GM23248 (cell line): ENCODE results near the gene C2CD4D. TPM values are rescaled to one million over a fixed set of nuclear protein-coding genes. Genes with fewer than 3 reads are reported as not detected.

Source experiments
- DNase-seq: peaks from one replicate; pipeline ENCODE4 v3.0.0-alpha.2; 2015
- H2AFZ ChIP-seq: fragments of 200-600 bp; sonication (generic); 2 replicates; pipeline ENCODE4 v1.6.1; 2016; ENCODE audit warnings: antibody characterized with exemption
- H3F3A ChIP-seq: fragments of 200-600 bp; sonication (generic); 2 replicates; pipeline ENCODE4 v1.6.1; 2016; ENCODE audit warnings: mild to moderate bottlenecking, antibody characterized with exemption, mixed run types; ENCODE audit not compliant: insufficient read depth
- H3K27ac ChIP-seq: fragments of 200-600 bp; sonication (generic); 2 replicates; pipeline ENCODE4 v1.5.1; 2016; ENCODE audit warnings: mild to moderate bottlenecking
- H3K27me3 ChIP-seq: fragments of 200-600 bp; sonication (generic); replicated peaks from 2 replicates; pipeline ENCODE4 v1.6.1; 2016; ENCODE audit warnings: mild to moderate bottlenecking; ENCODE audit not compliant: insufficient read depth
- H3K36me3 ChIP-seq: fragments of 200-600 bp; sonication (generic); 2 replicates; pipeline ENCODE4 v1.6.1; 2016; ENCODE audit warnings: low read depth, mild to moderate bottlenecking
- H3K4me1 ChIP-seq: fragments of 200-600 bp; sonication (generic); 2 replicates; pipeline ENCODE4 v1.6.1; 2016; ENCODE audit warnings: mild to moderate bottlenecking; ENCODE audit not compliant: insufficient read depth
- H3K4me2 ChIP-seq: fragments of 200-600 bp; sonication (generic); one replicate; pipeline ENCODE4 v1.6.1; 2016; ENCODE audit warnings: mild to moderate bottlenecking; ENCODE audit not compliant: unreplicated experiment
- H3K4me3 ChIP-seq: fragments of 200-600 bp; sonication (generic); 2 replicates; pipeline ENCODE4 v1.5.1; 2016; ENCODE audit warnings: mild to moderate bottlenecking
- H3K79me2 ChIP-seq: fragments of 200-600 bp; sonication (generic); 2 replicates; pipeline ENCODE4 v1.6.1; 2016; ENCODE audit warnings: mild to moderate bottlenecking; ENCODE audit not compliant: insufficient read depth
- H3K9ac ChIP-seq: fragments of 200-600 bp; sonication (generic); 2 replicates; pipeline ENCODE4 v1.6.1; 2016; ENCODE audit warnings: mild to moderate bottlenecking
- H3K9me2 ChIP-seq: fragments of 200-600 bp; sonication (generic); 2 replicates; pipeline ENCODE4 v1.6.1; 2016; ENCODE audit warnings: mixed run types, mild to moderate bottlenecking, moderate library complexity; ENCODE audit not compliant: insufficient read depth
- H3K9me3 ChIP-seq: fragments of 200-600 bp; sonication (generic); one replicate; pipeline ENCODE4 v1.6.1; 2017; ENCODE audit warnings: low read depth
- H4K20me1 ChIP-seq: fragments of 200-600 bp; sonication (generic); 2 replicates; pipeline ENCODE4 v1.6.0; 2016; ENCODE audit not compliant: insufficient read depth
- EZH2 ChIP-seq: fragments of 200-600 bp; sonication (generic); IDR thresholded peaks from 2 replicates; pipeline ENCODE4 v1.6.1; 2018; ENCODE audit warnings: antibody characterized with exemption, mild to moderate bottlenecking; ENCODE audit not compliant: insufficient read depth, poor library complexity, severe bottlenecking
- EZH2phosphoT487 ChIP-seq: fragments of 200-600 bp; sonication (generic); IDR thresholded peaks from 2 replicates; pipeline ENCODE4 v1.6.1; 2018; ENCODE audit warnings: antibody characterized with exemption, moderate library complexity, mild to moderate bottlenecking, low read depth; ENCODE audit not compliant: insufficient read depth
- WGBS, 2 experiments: methylation state at CpG; one replicate each; pipeline ENCODE4 v1.1.6; 2015 to 2017; ENCODE audit warnings: low lambda C conversion rate in 2 of 2, low coverage in 1 of 2; ENCODE audit errors: missing lambda C conversion rate in 2 of 2; 5-methylcytosine and 5-hydroxymethylcytosine counted together
- in situ Hi-C: fragments of 300-500 bp; cut with MboI; formaldehyde crosslinking; loops from 2 replicates; pipeline ENCODE4 v1.15.0; 2020
- polyA plus RNA-seq: library from polyadenylated mRNA; unstranded; fragments of >200 nt; fragmentation: Nextera tagmentation; extraction: Ambion mirVana; gene quantifications from 2 replicates; pipeline ENCODE4 v1.2.1, GENCODE V29; 2016
- total RNA-seq: library from RNA; depleted of rRNA; stranded (reverse); fragments of >200 nt; shearing (Covaris generic); gene quantifications from 2 replicates; pipeline ENCODE4 v1.2.3, GENCODE V29; 2014

Gene C2CD4D
- total and polyA plus RNA-seq, 2 experiments from 2014 or later: 0.16 TPM; not detected in 1

- in situ Hi-C loops: no loop called here
- no peak overlapping the region for H3K4me2 ChIP-seq
- no peak overlapping the region for H3K9ac ChIP-seq
- H3K27ac ChIP-seq: no peak overlapping the region
- H3K79me2 ChIP-seq: no peaks in the 10 kb centered on the region
- TF ChIP-seq EZH2phosphoT487 (no peak), EZH2 (no peak)
- H2AFZ ChIP-seq: no peak overlapping the region
- DNase-seq: no peak
- H3K9me3 ChIP-seq: no peaks in the 10 kb centered on the region
- 22 to 27% methylated on average over 2 of the region's 2 CpGs for WGBS, 2 experiments
- H3K27me3 ChIP-seq: no peaks in the 10 kb centered on the region
- no peaks in the 10 kb centered on the region for H4K20me1 ChIP-seq
- no peaks in the 10 kb centered on the region for H3K9me2 ChIP-seq
- no peak overlapping the region for H3K4me3 ChIP-seq
- H3K4me1 ChIP-seq: peaks cover 9% of the 10 kb centered on the region
- H3F3A ChIP-seq: peaks cover 19% of the 10 kb centered on the region
- H3K36me3 ChIP-seq: no peaks in the 10 kb centered on the region
Observed at GRCh38 chr1:151864411-151864810, 24.8 kb upstream of the C2CD4D start.

GRCh38 chr1:151862604-151863003, 23.0 kb upstream of the C2CD4D start:
- no peak for DNase-seq
- no peak overlapping the region for H3K4me2 ChIP-seq
- H3K9me2 ChIP-seq: no peaks in the 10 kb centered on the region
- H3K4me3 ChIP-seq: no peak overlapping the region
- H4K20me1 ChIP-seq: no peaks in the 10 kb centered on the region
- H3K4me1 ChIP-seq: peaks cover 10% of the 10 kb centered on the region; the same call in 1 of the 2 replicates
- peaks cover 7% of the 10 kb centered on the region; the same call in 1 of the 2 replicates for H3F3A ChIP-seq
- H2AFZ ChIP-seq: no peak overlapping the region
- in situ Hi-C loops: no loop called here
- H3K9ac ChIP-seq: no peak overlapping the region
- H3K27me3 ChIP-seq: no peaks in the 10 kb centered on the region
- H3K36me3 ChIP-seq: no peaks in the 10 kb centered on the region
- H3K27ac ChIP-seq: no peak overlapping the region
- no peaks in the 10 kb centered on the region for H3K9me3 ChIP-seq
- TF ChIP-seq EZH2 (no peak), EZH2phosphoT487 (no peak)
- H3K79me2 ChIP-seq: no peaks in the 10 kb centered on the region

GRCh38 chr1:151860504-151861187, 21.0 kb upstream of the C2CD4D start:
- Histone ChIP-seq H3K9me2 (no peaks in the 10 kb centered on the region), H3K9ac (no peak overlapping the region), H2AFZ (no peak overlapping the region), H3K9me3 (no peaks in the 10 kb centered on the region), H3F3A (0 out of 2 replicates have a peak, but pooled peaks cover under 1% of the 10 kb centered on the region), H4K20me1 (no peaks in the 10 kb centered on the region), H3K36me3 (no peaks in the 10 kb centered on the region), H3K79me2 (no peaks in the 10 kb centered on the region), H3K4me1 (peaks cover 12% of the 10 kb centered on the region), H3K4me2 (no peak overlapping the region), H3K4me3 (no peak overlapping the region), H3K27me3 (no peaks in the 10 kb centered on the region), H3K27ac (no peak overlapping the region)
- WGBS, 2 experiments: 65 to 76% methylated on average over 7 of the region's 7 CpGs
- DNase-seq: no peak
- in situ Hi-C loops: no loop called here
- TF ChIP-seq EZH2phosphoT487 (no peak), EZH2 (no peak)

- no peak for DNase-seq
- H2AFZ ChIP-seq: no peak overlapping the region
Observed at GRCh38 chr1:151859891-151860293, 20.3 kb upstream of the C2CD4D start.

More at GRCh38 chr1:151859891-151860293, 20.3 kb upstream of the C2CD4D start:
- Histone ChIP-seq H3K79me2 (no peaks in the 10 kb centered on the region), H3K4me2 (no peak overlapping the region), H4K20me1 (no peaks in the 10 kb centered on the region), H3K9ac (no peak overlapping the region), H3K4me1 (peaks cover 14% of the 10 kb centered on the region), H3K36me3 (no peaks in the 10 kb centered on the region), H3K27me3 (no peaks in the 10 kb centered on the region), H3K4me3 (no peak overlapping the region), H3K9me2 (no peaks in the 10 kb centered on the region), H3K27ac (no peak overlapping the region), H3K9me3 (no peaks in the 10 kb centered on the region), H3F3A (0 out of 2 replicates have a peak, but pooled peaks cover 7% of the 10 kb centered on the region)
- no peak for TF ChIP-seq EZH2phosphoT487
- no peak for TF ChIP-seq EZH2
- 89 to 90% methylated on average over 6 of the region's 6 CpGs for WGBS, 2 experiments
- in situ Hi-C loops: no loop called here
